Astrocyte (in vitro differentiated cells and primary cell): ENCODE results near the gene PKNOX2. TPM values are rescaled to one million over a fixed set of nuclear protein-coding genes. Genes with fewer than 3 reads are reported as not detected.

Experiments
- DNase-seq: peaks from one replicate; pipeline ENCODE4 v3.0.0-alpha.2; 2010; ENCODE audit warnings: low read depth
- FAIRE-seq: peaks from 2 replicates; lab custom pipeline; 2011; peaks lifted over from hg19 to GRCh38; lab: Jason Lieb, UNC
- H2AFZ ChIP-seq: 2 replicates; pipeline ENCODE4 v1.6.0; 2012; ENCODE audit warnings: low read depth, low read length, inconsistent platforms
- H3K27ac ChIP-seq: 2 replicates; pipeline ENCODE4 v1.5.1; 2011; ENCODE audit warnings: low read depth, low read length, inconsistent platforms
- H3K27me3 ChIP-seq: 2 replicates; pipeline ENCODE4 v1.6.0; 2011; ENCODE audit warnings: low read length, inconsistent platforms; ENCODE audit not compliant: insufficient read depth
- H3K36me3 ChIP-seq: 2 replicates; pipeline ENCODE4 v1.5.1; 2011; ENCODE audit warnings: low read length, inconsistent platforms; ENCODE audit not compliant: insufficient read depth
- H3K4me1 ChIP-seq: 2 replicates; pipeline ENCODE4 v1.5.1; 2011; ENCODE audit warnings: low read length, inconsistent platforms; ENCODE audit not compliant: insufficient read depth
- H3K4me2 ChIP-seq: 2 replicates; pipeline ENCODE4 v1.6.0; 2012; ENCODE audit warnings: low read length, inconsistent platforms
- H3K4me3 ChIP-seq: 2 replicates; pipeline ENCODE4 v1.5.1; 2011; ENCODE audit warnings: low read depth, mild to moderate bottlenecking, low read length, inconsistent platforms; ENCODE audit not compliant: insufficient read depth
- H3K79me2 ChIP-seq: 2 replicates; pipeline ENCODE4 v1.6.0; 2012; ENCODE audit warnings: mild to moderate bottlenecking, low read length, inconsistent platforms; ENCODE audit not compliant: insufficient read depth
- H3K9ac ChIP-seq: 2 replicates; pipeline ENCODE4 v1.6.0; 2012; ENCODE audit warnings: mild to moderate bottlenecking, low read length, inconsistent platforms
- H3K9me3 ChIP-seq: 2 replicates; pipeline ENCODE4 v1.5.1; 2012; ENCODE audit warnings: low read depth, mild to moderate bottlenecking, low read length, inconsistent platforms; ENCODE audit not compliant: insufficient read depth
- H4K20me1 ChIP-seq: 2 replicates; pipeline ENCODE4 v1.6.0; 2012; ENCODE audit warnings: low read length, inconsistent platforms; ENCODE audit not compliant: insufficient read depth
- H3K27ac Mint-ChIP-seq: one replicate; pipeline ENCODE4 v1.8.0; 2021; ENCODE audit warnings: mild to moderate bottlenecking, mixed read lengths; ENCODE audit not compliant: unreplicated experiment
- H3K27me3 Mint-ChIP-seq: one replicate; pipeline ENCODE4 v1.8.0; 2021; ENCODE audit warnings: low read depth, mixed read lengths; ENCODE audit not compliant: unreplicated experiment
- H3K36me3 Mint-ChIP-seq: one replicate; pipeline ENCODE4 v1.8.0; 2021; ENCODE audit warnings: low read depth, mixed read lengths; ENCODE audit not compliant: unreplicated experiment
- H3K4me1 Mint-ChIP-seq: one replicate; pipeline ENCODE4 v1.8.0; 2021; ENCODE audit warnings: low read depth, mixed read lengths; ENCODE audit not compliant: unreplicated experiment
- H3K4me3 Mint-ChIP-seq: one replicate; pipeline ENCODE4 v1.8.0; 2021; ENCODE audit warnings: mild to moderate bottlenecking, moderate library complexity, mixed read lengths; ENCODE audit not compliant: unreplicated experiment
- H3K9me3 Mint-ChIP-seq: one replicate; pipeline ENCODE4 v1.8.0; 2021; ENCODE audit warnings: mild to moderate bottlenecking, mixed read lengths; ENCODE audit not compliant: unreplicated experiment
- CTCF ChIP-seq: IDR thresholded peaks from 2 replicates; pipeline ENCODE4 v1.5.1; 2011; ENCODE audit warnings: low read depth, mild to moderate bottlenecking, inconsistent platforms, low read length, moderate library complexity; ENCODE audit not compliant: insufficient read depth
- EZH2 ChIP-seq: IDR thresholded peaks from 2 replicates; pipeline ENCODE4 v1.6.1; 2012; ENCODE audit warnings: mild to moderate bottlenecking, low read length, inconsistent platforms; ENCODE audit not compliant: insufficient read depth
- total RNA-seq: library from RNA; stranded (reverse); gene quantifications from 2 replicates; pipeline ENCODE4 v1.2.1, GENCODE V29; 2021

Gene PKNOX2
- total RNA-seq, 1 donor from 2014 or later = 53.4 TPM

- DNase-seq (peak; percentile 79), FAIRE-seq (no peak)
- H3K9me3 ChIP-seq = no peaks in the 10 kb centered on the region
- peaks cover 22% of the 10 kb centered on the region for H3K36me3 Mint-ChIP-seq
- peak overlapping the region; percentile 67 for H3K9ac ChIP-seq
- H3K79me2 ChIP-seq = peaks cover 49% of the 10 kb centered on the region
- no peaks in the 10 kb centered on the region for H3K9me3 Mint-ChIP-seq
- no peaks in the 10 kb centered on the region for H3K27me3 Mint-ChIP-seq
- H3K4me1 Mint-ChIP-seq = peaks cover 59% of the 10 kb centered on the region
- H3K27ac ChIP-seq = peak overlapping the region; percentile 78
- H3K36me3 ChIP-seq = no peaks in the 10 kb centered on the region
- H3K4me3 ChIP-seq = no peak overlapping the region
- H3K4me2 ChIP-seq = peak overlapping the region; percentile 63
- H3K27ac Mint-ChIP-seq = peak overlapping the region; percentile 42
- TF ChIP-seq EZH2 (no peak), CTCF (no peak)
- H4K20me1 ChIP-seq = peaks cover 52% of the 10 kb centered on the region
- peaks cover 42% of the 10 kb centered on the region for H3K4me1 ChIP-seq
- no peaks in the 10 kb centered on the region for H3K27me3 ChIP-seq
- H2AFZ ChIP-seq = no peak overlapping the region
- peak overlapping the region; percentile 61 for H3K4me3 Mint-ChIP-seq
Observed at GRCh38 chr11:125180413-125181305, 16.1 kb downstream of the PKNOX2 start.

- no peaks in the 10 kb centered on the region for H3K9me3 Mint-ChIP-seq
- peaks cover 34% of the 10 kb centered on the region for H4K20me1 ChIP-seq
- H2AFZ ChIP-seq = no peak overlapping the region
- DNase-seq = no peak
- H3K4me3 Mint-ChIP-seq = no peak overlapping the region
- H3K27ac Mint-ChIP-seq = no peak overlapping the region
- H3K36me3 Mint-ChIP-seq = peaks cover 22% of the 10 kb centered on the region
- no peak overlapping the region for H3K4me3 ChIP-seq
- no peak for FAIRE-seq
- no peak overlapping the region for H3K4me2 ChIP-seq
- H3K27me3 ChIP-seq = no peaks in the 10 kb centered on the region
- H3K9ac ChIP-seq = no peak overlapping the region
- H3K4me1 Mint-ChIP-seq = peaks cover 47% of the 10 kb centered on the region
- H3K4me1 ChIP-seq = peaks cover 27% of the 10 kb centered on the region
- H3K9me3 ChIP-seq = no peaks in the 10 kb centered on the region
- no peak for TF ChIP-seq CTCF
- peaks cover 42% of the 10 kb centered on the region for H3K79me2 ChIP-seq
- no peak overlapping the region for H3K27ac ChIP-seq
- H3K36me3 ChIP-seq = no peaks in the 10 kb centered on the region
- H3K27me3 Mint-ChIP-seq = no peaks in the 10 kb centered on the region
Observed at GRCh38 chr11:125182573-125182972, 18.0 kb downstream of the PKNOX2 start.

- H3K27ac ChIP-seq = no peak overlapping the region
- FAIRE-seq (no peak), DNase-seq (no peak)
- H3K4me1 ChIP-seq = peaks cover 37% of the 10 kb centered on the region
- Mint-ChIP-seq H3K9me3 (no peaks in the 10 kb centered on the region), H3K27ac (peak overlapping the region; percentile 43), H3K27me3 (no peaks in the 10 kb centered on the region), H3K36me3 (peaks cover 22% of the 10 kb centered on the region), H3K4me1 (peaks cover 56% of the 10 kb centered on the region), H3K4me3 (no peak overlapping the region)
- H3K4me2 ChIP-seq = no peak overlapping the region
- no peak overlapping the region for H2AFZ ChIP-seq
- peaks cover 35% of the 10 kb centered on the region for H3K79me2 ChIP-seq
- no peaks in the 10 kb centered on the region for H3K36me3 ChIP-seq
- no peaks in the 10 kb centered on the region for H3K27me3 ChIP-seq
- H4K20me1 ChIP-seq = peaks cover 38% of the 10 kb centered on the region
- TF ChIP-seq EZH2 = no peak
- no peak for TF ChIP-seq CTCF
- H3K4me3 ChIP-seq = no peak overlapping the region
- H3K9ac ChIP-seq = no peak overlapping the region
- H3K9me3 ChIP-seq = no peaks in the 10 kb centered on the region
Observed at GRCh38 chr11:125183641-125184040, 19.1 kb downstream of the PKNOX2 start.
